Neural cell (in vitro differentiated cells): Measurements from ENCODE around the gene FMO2.

Experiments
- EZH2 ChIP-seq: fragments of 200-600, 300-800 bp; shearing (Covaris generic), sonication (generic); IDR thresholded peaks from 2 replicates; pipeline ENCODE4 v1.6.1; 2014; ENCODE audit warnings: antibody characterized with exemption, low read length, borderline replicate concordance, mild to moderate bottlenecking; ENCODE audit not compliant: insufficient read depth, poor library complexity, severe bottlenecking
- TF ChIP-seq, protein P1 (sequence below): fragments of 450-650 bp; IDR thresholded peaks from 2 replicates; pipeline ENCODE4 v1.5.1; 2014; ENCODE audit warnings: antibody characterized with exemption, mild to moderate bottlenecking, moderate library complexity; ENCODE audit not compliant: poor library complexity, severe bottlenecking
- TF ChIP-seq, protein P2 (sequence below): IDR thresholded peaks from 2 replicates; pipeline ENCODE4 v1.6.1; 2012; ENCODE audit warnings: borderline replicate concordance

DNA sequence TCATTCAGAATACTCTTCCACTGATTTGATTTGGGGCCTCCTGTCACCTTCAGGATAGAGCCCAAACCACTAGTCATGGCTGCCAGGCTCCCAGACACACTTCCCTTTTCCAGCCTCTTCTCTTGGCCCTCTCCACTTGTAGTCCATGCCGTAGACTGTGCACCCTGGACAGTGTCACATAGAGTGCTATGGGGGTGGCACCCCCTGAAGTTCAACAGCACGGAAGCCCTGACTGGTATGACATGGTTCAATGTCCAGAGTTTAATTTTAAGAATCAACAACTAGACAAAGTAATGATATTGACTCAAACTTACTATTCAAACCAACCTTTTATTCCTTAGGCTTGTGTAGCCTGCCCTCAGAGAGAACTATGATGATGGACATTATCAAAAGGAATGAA, 22.3 kb downstream of the FMO2 start:
- TF ChIP-seq, protein P1, sequence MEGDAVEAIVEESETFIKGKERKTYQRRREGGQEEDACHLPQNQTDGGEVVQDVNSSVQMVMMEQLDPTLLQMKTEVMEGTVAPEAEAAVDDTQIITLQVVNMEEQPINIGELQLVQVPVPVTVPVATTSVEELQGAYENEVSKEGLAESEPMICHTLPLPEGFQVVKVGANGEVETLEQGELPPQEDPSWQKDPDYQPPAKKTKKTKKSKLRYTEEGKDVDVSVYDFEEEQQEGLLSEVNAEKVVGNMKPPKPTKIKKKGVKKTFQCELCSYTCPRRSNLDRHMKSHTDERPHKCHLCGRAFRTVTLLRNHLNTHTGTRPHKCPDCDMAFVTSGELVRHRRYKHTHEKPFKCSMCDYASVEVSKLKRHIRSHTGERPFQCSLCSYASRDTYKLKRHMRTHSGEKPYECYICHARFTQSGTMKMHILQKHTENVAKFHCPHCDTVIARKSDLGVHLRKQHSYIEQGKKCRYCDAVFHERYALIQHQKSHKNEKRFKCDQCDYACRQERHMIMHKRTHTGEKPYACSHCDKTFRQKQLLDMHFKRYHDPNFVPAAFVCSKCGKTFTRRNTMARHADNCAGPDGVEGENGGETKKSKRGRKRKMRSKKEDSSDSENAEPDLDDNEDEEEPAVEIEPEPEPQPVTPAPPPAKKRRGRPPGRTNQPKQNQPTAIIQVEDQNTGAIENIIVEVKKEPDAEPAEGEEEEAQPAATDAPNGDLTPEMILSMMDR = no peak
- TF ChIP-seq, protein P2, sequence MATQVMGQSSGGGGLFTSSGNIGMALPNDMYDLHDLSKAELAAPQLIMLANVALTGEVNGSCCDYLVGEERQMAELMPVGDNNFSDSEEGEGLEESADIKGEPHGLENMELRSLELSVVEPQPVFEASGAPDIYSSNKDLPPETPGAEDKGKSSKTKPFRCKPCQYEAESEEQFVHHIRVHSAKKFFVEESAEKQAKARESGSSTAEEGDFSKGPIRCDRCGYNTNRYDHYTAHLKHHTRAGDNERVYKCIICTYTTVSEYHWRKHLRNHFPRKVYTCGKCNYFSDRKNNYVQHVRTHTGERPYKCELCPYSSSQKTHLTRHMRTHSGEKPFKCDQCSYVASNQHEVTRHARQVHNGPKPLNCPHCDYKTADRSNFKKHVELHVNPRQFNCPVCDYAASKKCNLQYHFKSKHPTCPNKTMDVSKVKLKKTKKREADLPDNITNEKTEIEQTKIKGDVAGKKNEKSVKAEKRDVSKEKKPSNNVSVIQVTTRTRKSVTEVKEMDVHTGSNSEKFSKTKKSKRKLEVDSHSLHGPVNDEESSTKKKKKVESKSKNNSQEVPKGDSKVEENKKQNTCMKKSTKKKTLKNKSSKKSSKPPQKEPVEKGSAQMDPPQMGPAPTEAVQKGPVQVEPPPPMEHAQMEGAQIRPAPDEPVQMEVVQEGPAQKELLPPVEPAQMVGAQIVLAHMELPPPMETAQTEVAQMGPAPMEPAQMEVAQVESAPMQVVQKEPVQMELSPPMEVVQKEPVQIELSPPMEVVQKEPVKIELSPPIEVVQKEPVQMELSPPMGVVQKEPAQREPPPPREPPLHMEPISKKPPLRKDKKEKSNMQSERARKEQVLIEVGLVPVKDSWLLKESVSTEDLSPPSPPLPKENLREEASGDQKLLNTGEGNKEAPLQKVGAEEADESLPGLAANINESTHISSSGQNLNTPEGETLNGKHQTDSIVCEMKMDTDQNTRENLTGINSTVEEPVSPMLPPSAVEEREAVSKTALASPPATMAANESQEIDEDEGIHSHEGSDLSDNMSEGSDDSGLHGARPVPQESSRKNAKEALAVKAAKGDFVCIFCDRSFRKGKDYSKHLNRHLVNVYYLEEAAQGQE = no peak
- TF ChIP-seq EZH2 = no peak
